Subcutaneous abdominal adipose tissue (tissue), 5 donors: ENCODE measurements around the gene SMAD3.

ENCODE experiments used
- H3K27ac ChIP-seq: one replicate; pipeline ENCODE4 v1.7.0; 2013; ENCODE audit warnings: low read depth, mild to moderate bottlenecking, inconsistent platforms, low read length, moderate library complexity
- H3K27me3 ChIP-seq, 5 donors: one replicate each; pipeline ENCODE4 v1.7.0; 2013; ENCODE audit warnings: low read length in 5 of 5, inconsistent platforms in 1 of 5; ENCODE audit not compliant: control insufficient read depth in 5 of 5, insufficient read depth in 4 of 5
- H3K36me3 ChIP-seq, 5 donors: one replicate each; pipeline ENCODE4 v1.7.0; 2013; ENCODE audit warnings: low read length in 5 of 5; ENCODE audit not compliant: control insufficient read depth in 5 of 5, insufficient read depth in 5 of 5
- H3K4me1 ChIP-seq, 5 donors: one replicate each; pipeline ENCODE4 v1.7.0; 2013; ENCODE audit warnings: low read length in 5 of 5, mild to moderate bottlenecking in 3 of 5, moderate library complexity in 1 of 5; ENCODE audit not compliant: control insufficient read depth in 5 of 5, insufficient read depth in 5 of 5
- H3K4me3 ChIP-seq, 5 donors: one replicate each; pipeline ENCODE4 v1.7.0; 2013; ENCODE audit warnings: low read length in 5 of 5, low read depth in 1 of 5
- H3K9ac ChIP-seq, 5 donors: one replicate each; pipeline ENCODE4 v1.7.0; 2013; ENCODE audit warnings: low read length in 5 of 5, mild to moderate bottlenecking in 4 of 5, moderate library complexity in 3 of 5
- H3K9me3 ChIP-seq, 5 donors: one replicate each; pipeline ENCODE4 v1.7.0; 2013; ENCODE audit warnings: low read length in 5 of 5; ENCODE audit not compliant: control insufficient read depth in 5 of 5
- donor health status: healthy.
- donor health status: healthy.
- donor health status: healthy.
- donor health status: healthy.
- donor health status: healthy.

SMAD3 gene

DNA sequence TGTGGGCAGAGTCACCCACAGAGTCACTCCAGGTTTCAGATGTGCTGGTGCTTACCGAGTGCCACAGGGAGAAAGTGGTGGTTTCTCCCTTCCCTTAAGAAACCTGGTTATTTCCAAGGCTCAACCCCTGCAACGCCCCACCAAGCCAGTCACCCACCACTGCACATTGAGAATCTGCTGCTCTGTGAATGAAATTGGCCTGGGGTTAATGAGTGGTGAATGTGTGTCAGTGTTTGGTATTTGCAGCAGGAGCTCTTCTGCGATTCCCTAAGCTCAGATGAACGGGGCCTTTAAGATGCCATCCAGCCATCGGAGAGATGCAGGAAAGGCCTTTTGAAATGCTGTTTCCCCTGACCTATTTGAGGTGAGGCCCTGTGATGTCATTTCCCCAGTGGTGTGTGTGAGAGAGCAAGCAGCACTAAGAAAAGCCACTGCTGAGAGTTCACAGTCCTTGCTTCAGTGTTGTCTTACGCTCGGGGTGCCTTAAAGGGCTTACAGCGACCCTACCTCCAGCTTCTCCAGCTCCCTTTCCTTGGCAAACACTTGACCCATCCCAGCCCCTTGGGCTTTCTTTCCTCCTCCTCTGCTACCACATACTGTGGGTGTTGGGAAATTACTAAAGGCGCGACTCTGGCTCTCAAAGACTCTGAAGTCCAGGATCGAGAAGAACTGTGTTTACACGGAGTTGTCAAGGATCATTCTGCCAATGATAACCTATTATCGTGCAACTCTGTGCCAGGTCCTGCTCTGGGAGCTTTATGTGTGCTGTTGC lies 68.9 kb downstream of the SMAD3 start:
- peak overlapping the region; percentile 10 to 62 (median 40) for H3K9ac ChIP-seq
- H3K27ac ChIP-seq: peak overlapping the region; percentile 95
- H3K4me3 ChIP-seq: peak overlapping the region in 4 of 5 donors; percentile 15 to 28 (median 22)
- peaks cover 23 to 88% (median 77%) of the 10 kb centered on the region in 5 donors for H3K4me1 ChIP-seq
- H3K9me3 ChIP-seq: no peaks in the 10 kb centered on the region
- peaks cover 0 to under 1% (median 0%) of the 10 kb centered on the region in 5 donors for H3K36me3 ChIP-seq
- H3K27me3 ChIP-seq: no peaks in the 10 kb centered on the region

DNA sequence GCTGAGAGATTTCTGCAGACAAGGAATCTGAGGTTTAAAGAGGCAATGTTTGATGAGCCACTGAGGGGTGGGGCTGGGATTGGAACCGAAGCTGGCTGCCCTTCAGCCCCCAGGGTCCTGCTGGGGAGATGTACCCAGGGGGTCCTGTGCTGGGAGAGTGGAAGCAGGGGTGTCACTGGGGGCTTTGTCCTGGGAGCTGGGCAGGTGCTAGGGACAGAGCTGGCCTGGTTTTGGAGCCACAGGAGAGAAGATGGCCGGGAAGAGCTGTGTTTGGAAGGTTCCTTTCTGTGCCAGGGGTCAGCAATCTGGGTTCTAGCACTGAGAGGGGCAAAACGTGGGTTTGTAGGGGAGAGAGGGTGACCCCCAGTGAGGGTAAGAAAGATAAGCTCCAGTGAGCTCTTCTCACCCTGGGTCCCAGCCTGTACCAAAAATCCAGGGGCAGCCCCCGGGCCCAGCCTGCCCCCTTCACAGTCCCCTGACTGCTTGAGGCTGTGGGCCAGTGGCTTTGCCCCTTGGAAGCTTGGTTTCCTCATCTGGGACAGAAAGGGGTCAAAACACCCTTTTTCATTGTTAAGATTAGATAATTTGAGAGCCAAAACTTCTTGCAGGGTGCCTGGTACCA lies 69.6 kb downstream of the SMAD3 start:
- peaks cover 23 to 92% (median 81%) of the 10 kb centered on the region in 5 donors for H3K4me1 ChIP-seq
- H3K9me3 ChIP-seq: no peaks in the 10 kb centered on the region
- no peaks in the 10 kb centered on the region for H3K36me3 ChIP-seq
- H3K27me3 ChIP-seq: no peaks in the 10 kb centered on the region
- H3K27ac ChIP-seq: peak overlapping the region; percentile 95
- peak overlapping the region; percentile 10 to 62 (median 49) for H3K9ac ChIP-seq
- H3K4me3 ChIP-seq: peak overlapping the region in 4 of 5 donors; percentile 15 to 28 (median 22)

DNA sequence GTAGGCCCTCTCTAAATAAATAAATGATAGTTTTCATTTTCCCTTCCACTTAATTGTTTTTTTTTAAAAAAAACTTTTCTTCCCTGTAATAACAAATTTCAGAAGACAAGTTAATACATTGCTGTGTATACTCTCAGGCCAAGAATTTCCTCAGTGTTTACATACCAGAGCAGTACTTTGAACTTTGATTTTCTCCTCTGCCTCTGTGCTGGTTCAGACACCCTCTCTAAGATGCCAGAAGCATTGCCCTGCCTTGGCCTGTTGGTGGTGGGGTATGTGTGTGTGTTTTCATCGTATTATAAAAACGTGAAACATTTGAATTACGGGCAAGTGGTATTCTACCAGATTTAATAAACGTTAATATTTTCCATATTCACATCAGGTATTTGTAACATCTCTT lies 70.1 kb downstream of the SMAD3 start:
- Histone ChIP-seq H3K36me3 (no peaks in the 10 kb centered on the region), H3K4me3 (no peak overlapping the region), H3K4me1 (peaks cover 22 to 92% (median 83%) of the 10 kb centered on the region in 5 donors), H3K9ac (peak overlapping the region in 4 of 5 donors; percentile 40 to 62 (median 50)), H3K9me3 (no peaks in the 10 kb centered on the region), H3K27ac (peak overlapping the region; percentile 95), H3K27me3 (no peaks in the 10 kb centered on the region)

DNA sequence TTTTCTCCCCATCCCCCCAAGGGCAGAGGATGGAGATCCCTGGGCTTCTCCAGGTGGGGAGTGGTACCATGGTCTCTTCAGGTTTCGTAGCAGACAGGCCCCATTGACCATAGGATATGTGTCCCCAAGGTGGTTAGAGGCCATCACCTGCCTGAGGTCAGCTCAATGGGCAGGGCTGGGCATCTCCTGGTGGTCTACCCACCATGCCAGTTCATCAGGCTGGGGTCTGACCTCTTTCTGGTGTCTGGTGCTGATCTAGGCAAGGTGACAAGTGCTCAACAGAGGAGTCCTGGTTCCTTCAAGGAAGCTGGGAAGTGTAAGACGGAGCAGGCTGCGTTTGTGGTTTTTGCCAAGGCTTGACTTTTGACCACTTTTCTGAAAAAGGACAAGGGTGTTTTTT lies 71.4 kb downstream of the SMAD3 start:
- Histone ChIP-seq H3K4me1 (peaks cover 20 to 92% (median 84%) of the 10 kb centered on the region in 5 donors), H3K36me3 (no peaks in the 10 kb centered on the region), H3K4me3 (no peak overlapping the region), H3K27ac (peak overlapping the region; percentile 56), H3K9me3 (no peaks in the 10 kb centered on the region), H3K9ac (peak overlapping the region in 2 of 5 donors; percentile 37 to 45), H3K27me3 (no peaks in the 10 kb centered on the region)

DNA sequence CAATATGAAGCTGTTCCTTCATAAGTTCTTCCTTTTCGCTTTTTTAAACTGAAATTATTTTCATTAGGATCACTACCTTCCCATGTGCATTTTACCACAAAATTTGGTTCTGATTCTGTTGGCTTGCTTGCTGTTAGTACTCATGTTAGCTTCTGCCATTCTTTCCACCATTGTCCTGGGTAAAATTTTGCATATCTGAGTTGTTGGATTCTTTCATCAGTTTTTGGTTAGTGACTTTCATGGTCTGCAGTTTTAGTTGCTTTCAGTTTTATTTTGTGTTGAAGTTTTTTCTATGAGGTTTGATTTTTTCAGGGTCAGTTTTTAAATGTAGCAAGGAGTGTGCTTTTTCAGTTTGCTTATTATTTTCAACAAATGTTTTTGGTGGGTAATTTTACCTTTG lies 71.9 kb downstream of the SMAD3 start:
- Histone ChIP-seq H3K27me3 (no peaks in the 10 kb centered on the region), H3K9me3 (no peaks in the 10 kb centered on the region), H3K9ac (peak overlapping the region in 3 of 5 donors; percentile 32 to 45 (median 37)), H3K4me1 (peaks cover 18 to 92% (median 84%) of the 10 kb centered on the region in 5 donors), H3K4me3 (peak overlapping the region in 2 of 5 donors; percentile 16 to 50), H3K36me3 (no peaks in the 10 kb centered on the region), H3K27ac (peak overlapping the region; percentile 56)

DNA sequence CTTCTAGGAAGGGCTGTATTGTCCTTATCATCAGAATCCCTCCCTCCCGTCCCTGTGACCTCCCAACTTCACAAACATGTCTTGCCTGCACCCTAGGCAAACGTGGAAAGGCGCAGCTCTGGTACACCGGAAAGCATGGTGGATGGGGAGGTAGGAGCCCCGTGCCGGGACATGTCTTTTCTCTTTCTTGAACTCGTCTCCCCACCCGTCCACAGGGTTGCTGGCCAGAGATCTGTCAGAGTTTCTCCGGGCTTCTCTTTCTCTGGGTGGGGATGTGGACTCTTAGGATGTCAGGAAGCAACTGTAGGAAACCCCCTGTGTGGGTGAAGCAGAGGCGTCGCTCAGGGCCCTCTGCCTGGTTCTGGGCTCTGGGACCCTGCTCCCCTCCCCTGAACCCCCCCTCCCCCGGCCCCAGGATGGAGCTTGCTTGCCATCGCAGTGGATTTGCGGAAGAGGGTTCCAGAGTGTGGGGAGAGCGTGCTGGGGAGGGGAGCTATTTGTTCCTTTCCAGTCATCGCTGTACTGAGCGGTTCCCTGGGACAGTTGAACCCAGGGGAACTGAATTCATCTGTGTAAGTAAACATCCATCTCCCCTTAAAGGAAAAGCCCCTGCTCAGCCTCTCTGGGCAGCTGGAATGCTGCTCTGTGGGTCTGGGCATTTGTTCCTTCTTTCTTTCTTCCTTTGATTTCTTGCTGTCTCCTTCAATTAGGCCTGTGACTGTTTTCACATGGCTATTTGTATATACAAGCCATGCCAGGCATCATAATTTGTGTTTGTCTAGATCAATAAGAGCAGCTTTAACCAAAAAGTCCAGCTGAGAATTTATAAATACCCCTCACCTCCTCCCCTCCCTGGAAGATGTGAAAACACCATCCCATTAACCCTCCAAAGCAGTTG lies 72.8 kb downstream of the SMAD3 start:
- H3K4me1 ChIP-seq: peaks cover 20 to 92% (median 87%) of the 10 kb centered on the region in 5 donors
- no peaks in the 10 kb centered on the region for H3K9me3 ChIP-seq
- peak overlapping the region; percentile 32 to 61 (median 54) for H3K9ac ChIP-seq
- H3K27me3 ChIP-seq: no peaks in the 10 kb centered on the region
- peak overlapping the region in 4 of 5 donors; percentile 32 to 51 (median 44) for H3K4me3 ChIP-seq
- no peaks in the 10 kb centered on the region for H3K36me3 ChIP-seq
- peak overlapping the region; percentile 56 for H3K27ac ChIP-seq

DNA sequence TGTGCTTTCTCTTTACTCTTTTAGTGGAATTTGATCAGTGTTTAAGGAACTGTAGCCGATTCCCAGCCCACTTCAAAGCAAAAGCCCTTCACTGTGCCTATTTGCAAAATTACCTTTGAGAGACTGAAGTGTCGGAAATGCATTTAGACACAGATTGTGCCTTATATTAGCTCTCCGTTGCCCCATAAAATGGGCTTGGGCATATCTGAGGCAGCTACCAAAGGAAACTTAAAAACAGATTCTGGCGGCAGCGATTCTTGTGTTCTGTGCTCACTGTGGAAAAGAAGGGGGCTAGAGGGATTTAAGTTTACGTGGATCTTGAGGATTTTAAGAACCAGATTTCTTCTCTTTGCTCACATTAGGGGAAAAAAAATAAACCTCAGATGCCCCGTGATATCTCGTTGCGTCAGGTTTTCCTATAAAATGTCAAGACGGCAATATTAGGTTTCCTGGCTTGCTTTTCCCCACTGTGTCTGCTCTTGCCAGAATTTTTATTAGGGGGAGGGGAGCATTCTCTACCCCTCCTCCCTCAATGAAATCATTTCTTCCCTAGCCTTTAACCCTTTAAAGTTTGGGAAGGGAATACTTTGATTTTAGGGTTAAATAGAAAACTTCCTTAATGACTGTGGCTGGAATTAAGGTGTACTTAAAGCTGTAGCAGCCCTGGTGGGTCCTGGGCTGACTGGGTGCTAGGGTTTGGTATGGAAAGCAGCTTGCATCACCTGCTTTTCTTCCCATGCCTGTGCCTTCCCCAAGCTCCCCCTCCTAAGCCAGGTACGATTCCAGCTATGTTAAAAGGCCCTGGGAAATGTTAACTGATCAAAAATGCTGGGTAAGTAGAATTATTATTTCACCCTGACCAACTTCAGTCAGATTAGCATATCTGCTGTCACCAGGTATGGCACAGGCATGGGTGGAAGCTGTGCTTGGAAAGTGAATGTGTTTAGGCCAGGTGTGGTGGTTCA lies 73.8 kb downstream of the SMAD3 start:
- H3K9me3 ChIP-seq: no peaks in the 10 kb centered on the region
- peak overlapping the region; percentile 56 for H3K27ac ChIP-seq
- peak overlapping the region; percentile 21 to 61 (median 54) for H3K9ac ChIP-seq
- H3K4me1 ChIP-seq: peaks cover 19 to 89% (median 83%) of the 10 kb centered on the region in 5 donors
- H3K27me3 ChIP-seq: no peaks in the 10 kb centered on the region
- H3K36me3 ChIP-seq: no peaks in the 10 kb centered on the region
- H3K4me3 ChIP-seq: peak overlapping the region in 4 of 5 donors; percentile 32 to 51 (median 38)

DNA sequence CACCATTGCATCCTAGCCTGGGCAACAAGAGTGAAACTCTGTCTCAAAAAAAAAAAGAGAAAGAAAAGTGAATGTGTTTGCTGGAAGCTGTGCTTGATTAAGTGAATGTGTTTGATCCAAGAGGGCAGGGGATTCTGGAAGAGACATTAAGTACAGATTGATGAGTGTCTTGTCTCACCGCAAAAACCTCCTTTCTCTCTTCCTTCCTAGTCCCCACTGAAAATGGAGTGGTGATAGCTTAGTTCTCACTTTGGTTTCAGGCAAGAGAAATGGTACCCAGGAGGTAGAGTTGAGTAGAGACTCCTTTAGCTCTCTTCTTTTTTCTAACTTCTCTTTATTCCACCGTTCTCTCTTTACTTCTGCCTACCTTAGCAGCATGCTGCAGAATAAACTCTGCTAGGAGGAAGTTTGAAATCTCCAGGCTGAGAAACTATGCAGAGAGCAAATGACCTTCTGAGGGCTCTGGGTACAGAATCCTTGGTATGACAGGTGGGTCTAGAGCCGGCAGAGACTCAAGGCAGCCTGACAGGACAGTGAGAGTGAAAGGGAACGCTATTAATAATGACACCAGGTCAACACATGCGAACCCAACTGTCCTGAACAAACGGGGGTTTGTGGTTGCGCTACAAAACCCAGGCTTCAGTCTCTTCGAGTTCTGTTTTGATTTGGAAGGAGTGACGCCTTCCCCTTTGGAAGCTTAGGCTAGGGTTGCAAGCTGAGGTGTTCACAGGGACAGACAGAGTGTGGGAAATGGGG lies 74.9 kb downstream of the SMAD3 start:
- H3K4me1 ChIP-seq: peaks cover 21 to 88% (median 79%) of the 10 kb centered on the region in 5 donors

More for the DNA sequence above, 74.9 kb downstream of the SMAD3 start:
- H3K36me3 ChIP-seq: no peaks in the 10 kb centered on the region
- no peak overlapping the region for H3K27ac ChIP-seq
- no peaks in the 10 kb centered on the region for H3K27me3 ChIP-seq
- no peak overlapping the region for H3K9ac ChIP-seq
- H3K9me3 ChIP-seq: no peaks in the 10 kb centered on the region
- no peak overlapping the region for H3K4me3 ChIP-seq
